Raji (cell line): ENCODE data around the gene PPTC7.

Experiments
- POLR2A ChIP-seq: IDR thresholded peaks from 2 replicates; pipeline ENCODE4 v1.6.1; 2011; ENCODE audit warnings: low read depth, low read length, control low read depth; ENCODE audit not compliant: insufficient read depth

Gene PPTC7

GRCh38 chr12:110565894-110566871, 16.9 kb downstream of the PPTC7 start:
- TF ChIP-seq POLR2A = no peak

GRCh38 chr12:110564471-110564991, 18.6 kb downstream of the PPTC7 start:
- TF ChIP-seq POLR2A = no peak

- no peak for TF ChIP-seq POLR2A
Observed at GRCh38 chr12:110563702-110564470, 19.2 kb downstream of the PPTC7 start.

- no peak for TF ChIP-seq POLR2A
Observed at GRCh38 chr12:110561471-110562201, 21.5 kb downstream of the PPTC7 start.

GRCh38 chr12:110560946-110561345, 22.2 kb downstream of the PPTC7 start:
- no peak for TF ChIP-seq POLR2A

GRCh38 chr12:110560048-110560447, 23.1 kb downstream of the PPTC7 start:
- TF ChIP-seq POLR2A = no peak

GRCh38 chr12:110557300-110557699, 25.8 kb downstream of the PPTC7 start:
- TF ChIP-seq POLR2A = no peak

GRCh38 chr12:110556705-110557104, 26.4 kb downstream of the PPTC7 start:
- TF ChIP-seq POLR2A = no peak

GRCh38 chr12:110555577-110556406, 27.3 kb downstream of the PPTC7 start:
- no peak for TF ChIP-seq POLR2A

- no peak for TF ChIP-seq POLR2A
Observed at GRCh38 chr12:110554184-110554583, 28.9 kb downstream of the PPTC7 start.

GRCh38 chr12:110550981-110551380, 32.1 kb downstream of the PPTC7 start:
- no peak for TF ChIP-seq POLR2A

GRCh38 chr12:110549716-110550115, 33.4 kb downstream of the PPTC7 start:
- TF ChIP-seq POLR2A = no peak

GRCh38 chr12:110548678-110549077, 34.4 kb downstream of the PPTC7 start:
- TF ChIP-seq POLR2A = no peak

GRCh38 chr12:110547090-110547489, 36.0 kb downstream of the PPTC7 start:
- TF ChIP-seq POLR2A = no peak
